Middle frontal gyrus (tissue), 1 donor: ENCODE data around the gene SLC35A2.
A peak's percentile ranks its signal among the peaks of the same experiment; 100 is the strongest.

ENCODE experiments used
- DNase-seq: peaks from one replicate; pipeline ENCODE4 v3.0.0-alpha.2; 2015; ENCODE audit warnings: low spot score; ENCODE audit errors: extremely low spot score

SLC35A2 gene

GRCh38 chrX:48927736-48928382 lies 16.4 kb upstream of the SLC35A2 start:
- DNase-seq = no peak

- no peak for DNase-seq
Observed at GRCh38 chrX:48927123-48927522, 15.7 kb upstream of the SLC35A2 start.

- DNase-seq = no peak
Observed at GRCh38 chrX:48924270-48924669, 12.8 kb upstream of the SLC35A2 start.

- no peak for DNase-seq
Observed at GRCh38 chrX:48923771-48924170, 12.3 kb upstream of the SLC35A2 start.

GRCh38 chrX:48920718-48921104 lies 9.3 kb upstream of the SLC35A2 start:
- no peak for DNase-seq

- DNase-seq = no peak
Observed at GRCh38 chrX:48919947-48920717, 8.7 kb upstream of the SLC35A2 start.

GRCh38 chrX:48919360-48919841 lies 8.0 kb upstream of the SLC35A2 start:
- DNase-seq = no peak

- DNase-seq = peak; percentile 66
Observed at GRCh38 chrX:48918643-48919340, 7.3 kb upstream of the SLC35A2 start, which contains the start of gene PIM2. Gene PIM2 (minus strand): TSS chrX:48919024. CDS start chrX:48918834, 190 bp downstream.

GRCh38 chrX:48918301-48918642 lies 6.8 kb upstream of the SLC35A2 start:
- DNase-seq = no peak

- DNase-seq = peak; percentile 59
Observed at GRCh38 chrX:48917139-48918001, 5.9 kb upstream of the SLC35A2 start.

GRCh38 chrX:48914593-48915493 lies 3.4 kb upstream of the SLC35A2 start:
- no peak for DNase-seq

GRCh38 chrX:48913605-48914366 lies 2.3 kb upstream of the SLC35A2 start:
- no peak for DNase-seq

GRCh38 chrX:48910926-48911411 lies 477 bp downstream of the SLC35A2 start:
- DNase-seq = no peak

- DNase-seq = no peak
Observed at GRCh38 chrX:48909703-48910294, 1.6 kb downstream of the SLC35A2 start.

GRCh38 chrX:48908600-48908999 lies 2.8 kb downstream of the SLC35A2 start:
- no peak for DNase-seq

- no peak for DNase-seq
Observed at GRCh38 chrX:48905090-48905790, 6.2 kb downstream of the SLC35A2 start.

- no peak for DNase-seq
Observed at GRCh38 chrX:48904626-48905025, 6.8 kb downstream of the SLC35A2 start.

- no peak for DNase-seq
Observed at GRCh38 chrX:48904180-48904579, 7.3 kb downstream of the SLC35A2 start.
